ENCODE data around the gene LPAR6.
"Not testable (repeated sequence)": the region's sequence is repeated elsewhere in the genome, so short reads cannot be mapped to it uniquely, and the experiment has no call there.

Gene LPAR6

GRCh38 chr13:48412881-48413351 lies at the start of gene LPAR6:
Gene LPAR6 (minus strand): TSS chr13:48413113. CDS start chr13:48412423, 690 bp downstream.
- DNase-seq (ENCODE audit: low read depth in 2 of 2): no peak

- DNase-seq (ENCODE audit: low read depth in 2 of 2): no peak
Observed at GRCh38 chr13:48457578-48458242, 44.8 kb upstream of the LPAR6 start.

- DNase-seq (ENCODE audit: low read depth in 2 of 2): no peak
Observed at GRCh38 chr13:48456546-48456945, 43.6 kb upstream of the LPAR6 start.

- DNase-seq (ENCODE audit: low read depth in 2 of 2): not testable (repeated sequence)
Observed at GRCh38 chr13:48451196-48451595, 38.3 kb upstream of the LPAR6 start.

GRCh38 chr13:48449656-48450055 lies 36.7 kb upstream of the LPAR6 start:
- DNase-seq (ENCODE audit: low read depth in 2 of 2): no peak

GRCh38 chr13:48448959-48449614 lies 36.2 kb upstream of the LPAR6 start:
- no peak for DNase-seq (ENCODE audit: low read depth in 2 of 2)

GRCh38 chr13:48448285-48448958 lies 35.5 kb upstream of the LPAR6 start:
- no peak for DNase-seq (ENCODE audit: low read depth in 2 of 2)

GRCh38 chr13:48446464-48446863 lies 33.6 kb upstream of the LPAR6 start:
- no peak for DNase-seq (ENCODE audit: low read depth in 2 of 2)

GRCh38 chr13:48443442-48444208 lies 30.7 kb upstream of the LPAR6 start:
- no peak for DNase-seq (ENCODE audit: low read depth in 2 of 2)

- no peak for DNase-seq (ENCODE audit: low read depth in 2 of 2)
Observed at GRCh38 chr13:48437371-48437770, 24.5 kb upstream of the LPAR6 start.

GRCh38 chr13:48436661-48437288 lies 23.9 kb upstream of the LPAR6 start:
- DNase-seq (ENCODE audit: low read depth in 2 of 2): no peak

- DNase-seq (ENCODE audit: low read depth in 2 of 2): no peak
Observed at GRCh38 chr13:48434200-48434599, 21.3 kb upstream of the LPAR6 start.

- DNase-seq (ENCODE audit: low read depth in 2 of 2): no peak
Observed at GRCh38 chr13:48431987-48432615, 19.2 kb upstream of the LPAR6 start.

- DNase-seq (ENCODE audit: low read depth in 2 of 2): no peak
Observed at GRCh38 chr13:48431431-48431830, 18.5 kb upstream of the LPAR6 start.

- no peak for DNase-seq (ENCODE audit: low read depth in 2 of 2)
Observed at GRCh38 chr13:48429886-48430285, 17.0 kb upstream of the LPAR6 start.

- DNase-seq (ENCODE audit: low read depth in 2 of 2): no peak
Observed at GRCh38 chr13:48429036-48429435, 16.1 kb upstream of the LPAR6 start.

GRCh38 chr13:48426755-48427298 lies 13.9 kb upstream of the LPAR6 start:
- not testable (repeated sequence) for DNase-seq (ENCODE audit: low read depth in 2 of 2)

- no peak for DNase-seq (ENCODE audit: low read depth in 2 of 2)
Observed at GRCh38 chr13:48426052-48426451, 13.1 kb upstream of the LPAR6 start.

GRCh38 chr13:48424212-48424611 lies 11.3 kb upstream of the LPAR6 start:
- DNase-seq (ENCODE audit: low read depth in 2 of 2): no peak

- not testable (repeated sequence) for DNase-seq (ENCODE audit: low read depth in 2 of 2)
Observed at GRCh38 chr13:48422003-48422402, 9.1 kb upstream of the LPAR6 start.

- no peak for DNase-seq (ENCODE audit: low read depth in 2 of 2)
Observed at GRCh38 chr13:48415516-48415915, 2.6 kb upstream of the LPAR6 start.

Data from stimulated activated CD4-positive, alpha-beta T cell treated with anti-CD3 and anti-CD28 coated beads, Interleukin-12 subunit alpha, Interleukin-12 subunit beta, amount 100 ng/mL, for 24 hours (primary cell).